ENCODE data around the gene PTPRG.

Gene PTPRG

DNA sequence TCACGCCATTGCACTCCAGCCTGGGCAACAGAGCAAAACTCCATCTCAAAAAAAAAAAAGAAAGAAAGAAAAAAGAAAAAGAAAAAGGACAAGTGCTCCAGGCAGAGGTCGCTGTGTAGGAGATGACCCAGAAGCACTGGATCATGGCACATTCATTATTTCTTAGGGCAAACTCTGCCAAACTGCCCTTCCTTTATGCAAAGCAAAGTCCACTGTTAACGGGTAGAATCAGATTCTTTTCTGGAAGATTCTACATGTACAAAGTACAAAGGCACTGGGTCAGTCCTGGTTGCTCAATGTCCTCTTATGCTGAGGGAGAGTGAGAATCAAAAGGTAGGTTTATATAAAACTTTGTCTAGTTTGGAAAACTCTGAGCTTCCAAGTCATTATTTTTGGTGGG, 667.1 kb downstream of the PTPRG start:
- DNase-seq (ENCODE audit: low read depth in 3 of 3), result no peak

DNA sequence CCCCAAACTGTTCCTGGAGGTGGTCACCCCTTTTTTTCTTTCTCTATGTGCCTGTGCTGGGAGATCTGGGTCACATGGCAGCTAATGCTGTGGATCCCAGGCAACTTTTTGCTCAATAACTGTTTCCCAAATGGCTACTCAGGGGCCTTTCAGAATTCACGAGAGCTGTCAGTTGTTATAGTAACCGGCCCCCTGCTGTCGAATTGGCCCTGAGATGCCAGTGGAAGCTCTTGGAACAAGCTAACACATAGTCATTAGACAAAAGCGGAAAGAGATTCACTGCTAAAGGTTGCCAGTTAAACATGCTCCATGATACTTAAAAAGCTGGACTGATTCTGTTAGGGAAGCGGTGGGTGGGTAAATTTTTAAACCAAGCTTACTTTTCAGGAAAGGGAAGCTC, 667.8 kb downstream of the PTPRG start:
- no peak for DNase-seq (ENCODE audit: low read depth in 3 of 3)

DNA sequence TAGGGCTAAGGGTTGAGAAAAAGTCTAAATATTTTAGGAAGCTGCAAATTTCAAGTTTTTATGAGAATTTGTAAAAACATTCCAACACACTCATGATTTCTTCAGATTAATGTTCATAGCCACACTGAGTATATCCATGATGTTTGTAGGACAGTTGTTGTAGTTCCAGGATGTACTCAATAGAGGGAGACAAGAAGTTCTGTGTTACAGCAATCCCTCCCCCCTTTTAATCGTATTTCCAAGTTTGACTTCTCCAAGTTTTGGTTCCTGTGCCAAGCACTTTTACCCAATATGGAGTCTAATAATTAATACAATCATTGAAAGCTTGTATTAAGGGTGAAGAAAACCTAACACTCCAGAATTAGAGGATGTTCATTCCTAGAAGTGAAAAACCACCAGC, 668.5 kb downstream of the PTPRG start:
- DNase-seq (ENCODE audit: low read depth in 3 of 3), result no peak

GRCh38 chr3:62233065-62233464, 671.7 kb downstream of the PTPRG start:
- DNase-seq (ENCODE audit: low read depth in 3 of 3), result no peak

DNA sequence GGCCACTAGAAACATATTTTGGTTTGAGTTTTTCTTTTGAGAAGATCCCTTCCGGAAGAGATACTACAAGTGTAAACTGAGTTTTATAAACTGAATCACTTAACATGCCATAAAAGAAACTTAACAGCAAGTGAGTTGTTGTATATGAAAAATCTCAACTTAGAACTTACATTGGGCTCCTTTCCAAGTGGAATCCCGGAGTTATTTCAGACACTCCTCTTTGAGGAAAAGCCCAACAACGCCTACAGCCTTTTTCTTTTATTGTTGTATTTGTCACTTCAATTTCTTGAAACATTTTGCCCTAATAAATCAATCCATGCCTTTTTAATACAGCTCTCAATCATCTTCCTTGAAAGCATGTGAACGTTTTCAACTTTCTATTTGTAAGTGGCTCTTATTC, 674.6 kb downstream of the PTPRG start:
- no peak for DNase-seq (ENCODE audit: low read depth in 3 of 3)

DNA sequence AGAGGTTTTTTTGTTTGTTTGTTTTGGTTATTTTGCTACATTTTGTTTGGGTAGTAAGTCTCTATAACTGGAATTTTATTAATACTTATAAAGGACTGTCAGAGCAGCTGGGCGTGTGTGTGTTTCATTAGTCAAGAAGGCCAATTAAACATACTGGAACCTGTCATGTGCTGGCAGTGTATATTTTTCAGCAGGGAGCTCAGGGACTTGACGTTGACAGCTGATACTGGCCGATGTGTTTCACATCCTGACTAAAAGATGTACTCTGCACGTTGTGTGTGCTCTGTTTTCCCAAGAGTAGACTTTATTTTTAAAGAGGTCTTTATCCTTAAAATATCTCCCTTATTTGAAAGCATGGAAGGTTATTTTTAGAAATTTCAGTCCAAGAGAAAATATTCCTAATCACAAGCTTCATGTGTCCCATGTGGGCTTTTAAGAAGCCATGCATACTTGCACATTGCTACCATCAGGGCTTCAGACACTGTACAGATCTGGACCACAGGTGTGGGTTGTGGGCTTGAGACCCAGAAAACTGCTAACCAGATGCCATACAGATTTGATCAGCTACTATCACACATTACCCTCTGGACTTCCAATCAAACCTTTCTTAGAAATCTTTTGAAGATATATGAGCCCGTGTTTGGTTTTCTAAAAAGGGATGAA, 676.0 kb downstream of the PTPRG start:
- no peak for DNase-seq (ENCODE audit: low read depth in 3 of 3)

DNA sequence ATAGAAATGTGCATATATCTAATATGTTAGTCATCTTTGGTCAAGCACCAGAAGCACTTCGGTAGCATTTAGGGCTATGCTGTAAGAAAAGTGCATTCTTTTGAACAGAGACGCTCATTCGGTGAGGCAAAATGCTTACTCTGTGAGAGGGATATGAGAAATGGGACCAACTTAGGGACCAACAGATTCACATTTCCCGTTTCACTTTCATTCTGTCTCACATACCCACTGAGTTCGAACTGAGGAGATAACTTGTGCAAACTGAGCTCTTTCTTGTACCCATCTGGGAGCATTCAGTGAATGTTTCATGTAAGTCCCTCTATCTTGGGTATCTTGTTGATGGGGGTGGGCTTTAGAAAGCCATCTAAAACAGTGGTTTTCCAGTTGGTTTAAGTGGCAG, 676.6 kb downstream of the PTPRG start:
- no peak for DNase-seq (ENCODE audit: low read depth in 3 of 3)

DNA sequence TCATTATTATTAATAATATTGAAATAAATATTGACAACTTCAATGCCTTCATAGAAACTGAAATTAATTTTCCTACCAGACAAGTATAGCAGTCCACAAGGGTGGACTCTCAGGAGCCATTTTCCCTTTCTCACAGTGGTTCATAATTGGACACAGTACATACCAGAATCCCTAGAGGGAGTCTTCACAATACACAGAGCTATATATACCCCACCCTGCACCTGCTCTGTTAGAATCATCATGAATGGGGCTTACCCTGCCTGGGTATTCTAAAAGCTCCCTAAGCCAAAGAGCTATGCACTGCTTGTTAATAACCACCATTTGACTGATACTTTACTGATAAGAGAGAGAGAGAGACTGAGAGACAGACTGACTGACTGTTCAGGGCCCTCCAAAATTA, 677.1 kb downstream of the PTPRG start:
- no peak for DNase-seq (ENCODE audit: low read depth in 3 of 3)

DNA sequence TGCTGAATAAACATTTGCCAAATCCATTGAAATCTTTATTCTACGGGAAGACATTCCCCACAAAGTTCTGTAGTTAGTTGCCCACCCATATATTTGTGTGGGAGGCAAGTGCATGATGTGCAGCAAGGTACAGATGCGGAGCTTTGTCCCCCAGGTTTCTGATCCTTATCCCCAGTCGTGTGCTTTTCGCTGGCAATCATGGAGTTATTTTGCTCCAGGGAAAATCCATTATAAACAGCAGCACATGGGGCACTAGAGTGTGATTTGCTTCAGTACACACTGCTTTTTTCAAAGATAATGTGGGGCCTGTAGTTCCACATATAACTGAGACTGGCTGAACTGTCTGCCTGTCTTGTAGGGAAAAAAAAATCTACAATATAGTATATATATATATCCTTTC, 679.9 kb downstream of the PTPRG start:
- DNase-seq (ENCODE audit: low read depth in 3 of 3), result no peak

- no peak for DNase-seq (ENCODE audit: low read depth in 3 of 3)
Observed at GRCh38 chr3:62242831-62243509, 681.6 kb downstream of the PTPRG start.

DNA sequence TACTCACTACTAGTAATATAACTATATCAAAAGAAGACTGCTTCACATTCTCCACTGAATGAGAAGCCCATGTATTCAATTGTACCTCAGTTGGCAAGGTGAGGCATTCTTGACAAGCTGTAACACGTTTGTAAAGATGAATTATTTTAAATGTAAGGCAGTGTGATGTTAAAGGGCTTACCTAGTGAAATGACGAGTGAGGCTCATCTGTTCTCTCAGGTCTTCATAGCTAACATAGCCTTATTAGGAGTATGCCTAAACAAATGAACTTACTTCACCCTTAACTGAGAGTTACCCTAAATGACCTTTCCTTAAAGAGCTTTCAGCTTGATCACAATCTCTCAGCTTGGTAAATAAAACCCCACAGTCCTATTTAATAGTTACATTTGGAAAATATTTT, 684.7 kb downstream of the PTPRG start:
- DNase-seq (ENCODE audit: low read depth in 3 of 3), result no peak

GRCh38 chr3:62246985-62247384, 685.6 kb downstream of the PTPRG start:
- no peak for DNase-seq (ENCODE audit: low read depth in 3 of 3)

DNA sequence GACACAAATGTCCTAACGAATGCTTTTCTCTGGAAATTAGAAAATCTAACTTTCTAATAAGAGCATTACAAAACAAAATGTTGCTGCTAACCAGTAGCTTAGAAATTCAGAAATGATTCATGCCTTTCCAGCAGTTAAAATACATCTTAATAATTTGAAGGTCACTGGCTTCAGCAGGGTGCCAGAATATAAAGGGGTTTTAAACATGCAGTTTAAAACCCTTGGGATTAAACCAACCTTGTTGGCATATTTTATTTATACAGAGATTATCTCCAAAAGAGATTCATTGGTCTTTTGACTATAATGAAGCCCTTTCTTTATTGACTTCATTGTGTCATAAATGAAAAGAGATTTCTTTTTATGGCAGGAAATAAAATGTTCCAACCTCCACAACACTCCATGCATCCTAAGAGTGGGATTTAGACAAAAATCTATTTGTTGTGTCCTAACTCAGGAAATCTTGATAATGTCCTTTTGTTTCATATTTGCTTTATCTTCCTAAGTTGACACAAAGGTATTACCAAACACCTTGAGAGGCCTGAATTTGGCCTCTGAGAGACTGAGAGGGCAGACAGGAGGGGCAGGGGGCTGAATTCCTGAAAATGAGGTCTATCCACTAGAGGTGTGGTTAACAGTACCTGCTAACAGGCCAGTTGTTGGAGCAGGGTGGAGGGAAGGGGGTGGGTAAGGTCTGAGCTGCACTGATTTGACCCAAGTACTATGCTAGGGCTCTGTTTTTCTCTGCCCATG, 687.5 kb downstream of the PTPRG start:
- DNase-seq (ENCODE audit: low read depth in 3 of 3), result no peak

- DNase-seq (ENCODE audit: low read depth in 3 of 3), result no peak
Observed at GRCh38 chr3:62249484-62249776, 688.1 kb downstream of the PTPRG start.

- DNase-seq (ENCODE audit: low read depth in 3 of 3), result no peak
Observed at GRCh38 chr3:62249855-62250543, 688.6 kb downstream of the PTPRG start.

DNA sequence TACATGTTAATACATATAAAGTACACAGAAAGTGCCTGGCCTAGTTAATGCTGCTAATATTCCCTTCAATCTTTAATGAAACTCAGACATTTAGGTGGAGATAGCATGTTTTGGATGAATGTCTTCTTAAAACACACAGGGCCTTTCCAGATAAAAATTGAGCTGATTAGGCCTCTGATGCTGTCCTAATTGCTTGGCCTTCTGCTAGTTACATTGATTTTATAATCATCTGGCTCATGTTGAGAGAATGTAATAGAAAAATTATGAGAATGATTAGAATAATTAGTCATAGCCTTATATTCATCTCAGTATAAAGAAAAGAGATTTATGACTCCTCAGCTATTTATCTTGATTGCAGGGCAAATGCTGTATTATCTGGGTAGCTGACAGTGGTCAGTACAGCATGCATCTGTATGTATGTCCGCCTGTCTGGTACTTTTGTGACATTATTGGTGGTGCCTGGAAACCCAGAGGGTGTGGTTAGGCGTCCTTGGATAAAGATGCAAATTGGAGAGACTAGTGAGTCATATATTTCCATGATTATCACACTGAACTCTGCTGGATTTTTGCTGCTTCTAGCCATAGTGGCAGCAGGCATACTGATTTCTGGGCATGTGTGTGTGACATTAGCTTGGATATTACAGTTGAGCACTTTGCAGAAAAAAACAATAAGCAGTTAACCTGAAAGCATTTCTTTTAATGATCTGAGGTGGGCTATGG, 691.2 kb downstream of the PTPRG start:
- DNase-seq (ENCODE audit: low read depth in 3 of 3), result no peak

- DNase-seq (ENCODE audit: low read depth in 3 of 3), result no peak
Observed at GRCh38 chr3:62253971-62254370, 692.6 kb downstream of the PTPRG start.

DNA sequence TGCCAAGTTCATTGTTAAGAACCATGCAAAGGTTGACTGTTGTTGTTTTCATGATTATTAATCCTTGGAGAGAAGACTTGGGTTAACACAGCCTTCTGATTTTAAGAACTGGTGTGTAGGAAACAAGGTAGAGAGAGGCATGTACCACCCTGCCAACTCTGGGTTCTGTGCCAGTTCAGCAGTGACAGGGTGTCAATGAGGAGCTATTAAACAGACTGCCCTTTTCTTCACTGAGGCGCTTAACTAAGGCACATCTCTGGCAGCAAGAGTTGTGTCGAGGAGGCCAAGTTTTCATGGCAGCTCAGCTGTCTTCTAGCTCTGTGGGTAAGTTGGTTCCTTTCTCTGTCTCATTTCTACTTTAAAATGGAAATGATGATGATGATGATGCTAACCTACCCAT, 694.4 kb downstream of the PTPRG start:
- no peak for DNase-seq (ENCODE audit: low read depth in 3 of 3)

- no peak for DNase-seq (ENCODE audit: low read depth in 3 of 3)
Observed at GRCh38 chr3:62259924-62260323, 698.6 kb downstream of the PTPRG start.

- no peak for DNase-seq (ENCODE audit: low read depth in 3 of 3)
Observed at GRCh38 chr3:62260655-62261054, 699.3 kb downstream of the PTPRG start.

- DNase-seq (ENCODE audit: low read depth in 3 of 3), result no peak
Observed at GRCh38 chr3:62261121-62261520, 699.8 kb downstream of the PTPRG start.

DNA sequence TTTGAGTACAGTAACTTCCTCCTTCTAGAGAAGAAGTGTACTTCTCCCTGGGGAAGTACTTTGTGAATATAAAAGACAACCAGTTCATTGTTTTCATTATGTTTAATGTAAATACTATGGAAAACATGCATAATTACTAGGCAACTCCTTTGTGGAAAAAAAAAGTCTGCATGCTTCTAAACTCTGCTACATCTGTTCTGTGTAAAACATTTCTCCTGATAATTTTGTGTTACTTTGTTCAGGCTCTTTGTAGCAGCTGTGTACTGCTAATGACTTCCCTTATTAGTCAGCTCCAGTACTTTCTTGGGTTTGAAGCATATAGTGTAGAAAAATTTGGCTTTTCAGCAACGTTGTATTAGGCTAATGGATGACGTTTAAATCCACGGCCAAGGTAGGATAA, 700.4 kb downstream of the PTPRG start:
- no peak for DNase-seq (ENCODE audit: low read depth in 3 of 3)

Measured in stimulated activated CD4-positive, alpha-beta T cell treated with anti-CD3 and anti-CD28 coated beads, TNF-alpha, amount 100 ng/mL, for 24 hours (primary cell).